T-helper 17 cell (primary cell): ENCODE data around the gene SLC49A3. TPM values are rescaled to one million over a fixed set of nuclear protein-coding genes. Genes with fewer than 3 reads are reported as not detected.
"Not testable (repeated sequence)": the region's sequence is repeated elsewhere in the genome, so short reads cannot be mapped to it uniquely, and the experiment has no call there.

ENCODE experiments used
- ATAC-seq: fragments of 150-1000 bp; cut with Tn5 transposase; 2 replicates; pipeline ENCODE4 v1.10.0; 2021; ENCODE audit warnings: mild to moderate bottlenecking, moderate library complexity
- DNase-seq, 3 donors: peaks; one replicate each; pipeline versions ENCODE4 v3.0.0 to v3.0.0-alpha.2; 2020 to 2021
- H3K9me3 ChIP-seq: one replicate; pipeline ENCODE4 v1.7.0; 2013; ENCODE audit warnings: low read length, mild to moderate bottlenecking; ENCODE audit not compliant: control insufficient read depth, poor library complexity, severe bottlenecking
- H3K27ac Mint-ChIP-seq: one replicate; pipeline ENCODE4 v1.8.0; 2022; ENCODE audit warnings: mild to moderate bottlenecking, moderate library complexity, mixed read lengths
- H3K27me3 Mint-ChIP-seq: one replicate; pipeline ENCODE4 v1.8.0; 2022; ENCODE audit warnings: mixed read lengths
- H3K36me3 Mint-ChIP-seq: one replicate; pipeline ENCODE4 v1.8.0; 2022; ENCODE audit warnings: low read depth, mixed read lengths
- H3K4me1 Mint-ChIP-seq: one replicate; pipeline ENCODE4 v1.8.0; 2022; ENCODE audit warnings: mild to moderate bottlenecking, mixed read lengths
- H3K4me3 Mint-ChIP-seq: one replicate; pipeline ENCODE4 v1.8.0; 2022; ENCODE audit warnings: mild to moderate bottlenecking, moderate library complexity, mixed read lengths
- total RNA-seq, 4 donors: library from RNA in 2 of 4; stranded (reverse) in 2 of 4; gene quantifications; one replicate each; pipeline ENCODE4 v1.2.3 and lab custom pipeline; 2022 to 2026

SLC49A3 gene
- total RNA-seq, 2 donors from 2014 or later = 1.1 to 2.7 TPM

DNA sequence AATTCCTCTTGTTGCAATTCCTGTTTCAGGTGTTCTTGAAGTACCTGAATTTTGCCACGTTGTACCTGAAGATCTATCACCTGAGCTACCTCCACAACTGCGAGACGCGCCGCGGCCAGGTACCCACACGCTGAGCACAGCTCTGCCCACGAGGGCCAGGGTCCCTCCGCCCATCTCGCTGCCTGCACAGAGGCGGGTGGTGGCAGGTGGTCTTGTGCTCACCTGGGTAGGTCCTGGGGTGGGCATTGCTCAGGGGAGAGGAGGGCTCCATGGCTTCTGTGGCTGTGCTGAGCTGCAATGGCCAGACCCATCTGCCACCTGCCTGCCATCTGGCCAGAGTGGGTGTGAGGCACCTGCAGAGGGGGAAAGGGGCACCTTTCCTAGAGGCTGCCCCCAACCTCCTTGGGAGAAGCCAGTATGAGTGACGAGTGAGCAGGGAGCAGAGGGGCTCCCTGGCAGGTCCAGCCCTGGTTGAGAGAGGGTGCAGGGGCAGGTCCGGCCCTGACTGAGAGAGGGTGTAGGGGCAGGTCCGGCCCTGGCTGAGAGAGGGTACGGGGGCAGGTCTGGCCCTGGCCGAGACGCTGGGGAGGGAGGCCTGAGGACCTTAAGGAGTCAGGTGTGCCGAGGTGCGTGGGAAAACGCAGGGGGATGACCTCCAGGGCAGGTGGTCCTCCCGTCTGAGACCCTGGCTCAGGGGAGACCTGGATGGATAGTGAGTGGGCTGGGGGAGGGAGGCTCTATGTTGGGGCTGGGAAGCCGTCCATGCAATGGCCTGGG, 52.9 kb downstream of the SLC49A3 start:
- no peaks in the 10 kb centered on the region for H3K4me1 Mint-ChIP-seq
- DNase-seq = no peak
- peaks cover 14% of the 10 kb centered on the region for H3K27me3 Mint-ChIP-seq
- H3K36me3 Mint-ChIP-seq = no peaks in the 10 kb centered on the region
- no peak overlapping the region for H3K4me3 Mint-ChIP-seq
- ATAC-seq = no peak
- H3K27ac Mint-ChIP-seq = no peak overlapping the region
- H3K9me3 ChIP-seq = no peaks in the 10 kb centered on the region

DNA sequence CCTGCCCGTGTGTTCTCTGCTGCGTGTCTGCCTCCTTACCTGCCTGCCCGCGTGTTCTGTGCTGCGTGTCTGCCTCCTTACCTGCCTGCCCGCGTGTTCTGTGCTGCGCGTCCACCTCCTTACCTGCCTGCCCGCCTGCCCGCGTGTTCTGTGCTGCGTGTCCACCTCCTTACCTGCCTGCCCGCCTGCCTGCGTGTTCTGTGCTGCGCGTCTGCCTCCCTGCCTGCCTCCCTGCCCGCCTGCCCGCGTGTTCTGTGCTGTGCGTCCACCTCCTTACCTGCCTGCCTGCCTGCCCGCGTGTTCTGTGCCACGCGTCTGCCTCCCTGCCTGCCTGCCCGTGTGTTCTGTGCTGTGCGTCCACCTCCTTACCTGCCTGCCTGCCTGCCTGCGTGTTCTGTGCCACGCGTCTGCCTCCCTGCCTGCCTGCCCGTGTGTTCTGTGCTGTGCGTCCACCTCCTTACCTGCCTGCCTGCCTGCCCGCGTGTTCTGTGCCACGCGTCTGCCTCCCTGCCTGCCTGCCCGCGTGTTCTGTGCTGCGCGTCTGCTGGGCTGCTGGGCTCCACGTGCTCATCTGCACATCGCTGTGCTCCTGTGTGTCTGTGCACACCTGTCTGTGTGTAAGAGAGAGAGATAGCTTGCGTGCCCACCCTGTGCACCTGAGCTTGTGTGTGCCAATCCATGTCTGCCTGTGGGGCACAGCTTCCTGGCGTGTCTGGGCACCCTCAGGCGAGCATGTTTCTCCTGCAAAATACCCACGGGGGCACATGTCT, 53.7 kb downstream of the SLC49A3 start:
- peaks cover 14% of the 10 kb centered on the region for H3K27me3 Mint-ChIP-seq
- H3K9me3 ChIP-seq, H3K36me3 Mint-ChIP-seq, ATAC-seq, H3K27ac Mint-ChIP-seq, H3K4me3 Mint-ChIP-seq, DNase-seq, H3K4me1 Mint-ChIP-seq: not testable (repeated sequence)

DNA sequence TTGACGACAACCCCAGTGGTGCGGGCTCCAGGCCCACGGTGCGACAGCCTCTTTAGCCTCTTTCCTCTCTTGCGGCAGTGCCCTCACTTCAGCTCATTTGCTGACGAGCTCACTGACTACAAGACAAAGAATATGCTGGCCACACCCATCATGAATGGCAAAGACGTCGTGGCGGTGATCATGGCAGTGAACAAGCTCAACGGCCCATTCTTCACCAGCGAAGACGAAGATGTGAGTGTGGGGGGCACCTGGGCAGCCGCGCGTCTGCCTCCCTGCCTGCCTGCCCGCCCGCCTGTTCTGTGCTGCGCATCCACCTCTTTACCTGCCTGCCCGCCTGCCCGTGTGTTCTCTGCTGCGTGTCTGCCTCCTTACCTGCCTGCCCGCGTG, 54.4 kb downstream of the SLC49A3 start:
- DNase-seq (no peak), ATAC-seq (no peak)
- no peak overlapping the region for H3K27ac Mint-ChIP-seq
- no peaks in the 10 kb centered on the region for H3K36me3 Mint-ChIP-seq
- no peaks in the 10 kb centered on the region for H3K9me3 ChIP-seq
- no peak overlapping the region for H3K4me3 Mint-ChIP-seq
- no peaks in the 10 kb centered on the region for H3K4me1 Mint-ChIP-seq
- peaks cover 14% of the 10 kb centered on the region for H3K27me3 Mint-ChIP-seq

DNA sequence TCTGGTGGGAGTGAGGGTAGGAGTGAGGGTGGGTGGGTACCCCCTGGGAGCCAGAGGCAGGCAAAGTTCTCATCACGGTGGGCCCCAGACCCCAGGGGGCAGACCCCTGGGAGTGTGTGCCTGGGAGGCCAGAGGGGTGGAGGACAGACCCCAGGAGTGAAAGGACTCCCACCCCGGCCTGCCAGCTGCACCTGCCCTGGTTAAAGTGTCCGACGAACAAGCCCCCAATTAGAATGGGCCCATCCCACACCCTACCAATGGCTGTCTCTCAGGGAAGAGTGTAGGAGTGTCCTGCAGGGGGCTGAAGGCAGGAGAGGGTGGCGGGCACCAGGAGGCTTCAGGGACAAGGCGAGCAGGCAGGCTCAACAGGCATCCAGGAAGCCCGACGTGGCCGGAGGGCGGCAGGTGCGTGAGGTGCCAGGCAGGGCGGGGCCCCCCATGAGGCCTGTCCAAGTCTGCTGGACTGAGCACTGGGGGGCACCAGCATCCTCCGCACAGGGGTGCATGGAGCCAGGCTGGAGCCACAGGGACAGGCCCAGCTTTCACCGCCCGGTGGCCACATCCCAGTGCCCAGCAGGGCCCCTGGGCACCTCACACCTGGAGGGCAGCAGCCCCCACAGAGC, 54.9 kb downstream of the SLC49A3 start:
- Mint-ChIP-seq H3K4me1 (no peaks in the 10 kb centered on the region), H3K27me3 (peaks cover 12% of the 10 kb centered on the region), H3K4me3 (no peak overlapping the region), H3K36me3 (no peaks in the 10 kb centered on the region), H3K27ac (no peak overlapping the region)
- no peak for DNase-seq
- no peaks in the 10 kb centered on the region for H3K9me3 ChIP-seq
- ATAC-seq = no peak

DNA sequence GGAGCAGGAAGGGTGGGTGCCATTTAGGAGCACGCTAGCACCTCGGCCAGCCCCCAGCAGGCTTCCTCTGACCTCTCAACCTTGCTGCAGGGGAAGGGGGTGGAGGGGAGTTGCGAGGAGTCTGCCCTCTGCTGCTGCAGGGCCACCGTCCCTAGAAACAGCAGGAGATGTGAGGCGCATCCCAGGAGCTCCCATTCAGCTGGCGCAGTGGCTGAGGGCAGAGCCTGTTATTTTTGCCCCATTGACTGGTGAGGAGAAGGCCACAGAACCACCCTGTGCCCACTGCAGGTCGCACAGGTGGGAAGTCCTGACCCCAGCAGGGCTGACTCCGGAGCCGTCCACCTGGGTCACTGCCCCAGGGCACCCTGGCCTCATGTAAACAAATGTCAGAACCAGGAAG, 55.5 kb downstream of the SLC49A3 start:
- peaks cover 6% of the 10 kb centered on the region for H3K27me3 Mint-ChIP-seq
- H3K36me3 Mint-ChIP-seq = no peaks in the 10 kb centered on the region
- H3K4me1 Mint-ChIP-seq = no peaks in the 10 kb centered on the region
- DNase-seq (no peak), ATAC-seq (no peak)
- H3K27ac Mint-ChIP-seq = no peak overlapping the region
- H3K4me3 Mint-ChIP-seq = no peak overlapping the region
- no peaks in the 10 kb centered on the region for H3K9me3 ChIP-seq

DNA sequence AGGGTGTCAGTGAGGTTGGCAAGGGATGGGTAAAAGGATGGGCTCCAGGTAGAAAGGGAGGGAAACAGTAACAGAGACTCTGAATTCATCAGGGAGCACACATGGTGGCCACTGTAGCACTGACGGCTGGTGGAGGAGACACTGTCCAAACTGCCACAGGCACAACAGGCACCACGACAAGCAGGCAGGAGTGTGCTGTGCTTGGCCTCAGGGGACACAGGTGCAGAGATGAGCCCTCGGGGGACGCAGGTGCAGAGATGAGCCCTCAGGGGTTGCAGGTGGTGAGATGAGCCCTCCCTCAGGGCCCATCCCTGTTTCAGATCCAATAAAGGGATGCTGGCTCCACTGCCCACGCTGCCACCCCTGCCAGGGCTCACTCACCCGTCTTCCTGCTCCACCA, 56.0 kb downstream of the SLC49A3 start:
- Mint-ChIP-seq H3K27me3 (peaks cover 6% of the 10 kb centered on the region), H3K4me1 (no peaks in the 10 kb centered on the region), H3K27ac (no peak overlapping the region), H3K4me3 (no peak overlapping the region), H3K36me3 (no peaks in the 10 kb centered on the region)
- H3K9me3 ChIP-seq = no peaks in the 10 kb centered on the region
- DNase-seq (no peak), ATAC-seq (no peak)

DNA sequence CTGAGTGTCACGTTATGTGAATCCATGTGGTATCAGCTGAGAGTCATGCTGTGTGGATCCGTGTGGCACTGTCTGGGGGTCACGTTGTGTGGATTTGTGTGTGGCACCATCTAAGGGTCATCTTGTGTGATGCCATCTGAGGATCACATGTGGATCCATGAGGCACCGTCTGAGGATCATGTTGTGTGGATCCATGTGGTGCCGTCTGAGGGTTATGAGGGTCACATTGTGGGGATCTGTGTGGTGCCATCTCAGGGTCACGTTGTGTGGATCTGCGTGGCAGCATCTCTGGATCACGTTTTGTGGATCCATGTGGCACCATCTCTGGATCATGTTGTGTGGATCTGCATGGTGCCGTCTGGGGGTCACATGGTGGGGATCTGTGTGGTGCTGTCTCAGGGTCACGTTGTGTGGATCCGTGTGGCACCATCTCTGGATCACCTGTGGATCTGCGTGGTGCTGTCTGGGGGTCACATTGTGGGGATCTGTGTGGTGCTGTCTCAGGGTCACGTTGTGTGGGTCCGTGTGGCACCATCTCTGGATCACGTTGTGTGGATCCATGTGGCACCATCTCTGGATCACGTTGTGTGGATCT, 56.7 kb downstream of the SLC49A3 start:
- Mint-ChIP-seq H3K36me3 (no peaks in the 10 kb centered on the region), H3K4me3 (no peak overlapping the region), H3K27me3 (no peaks in the 10 kb centered on the region), H3K4me1 (no peaks in the 10 kb centered on the region), H3K27ac (no peak overlapping the region)
- H3K9me3 ChIP-seq = no peaks in the 10 kb centered on the region
- ATAC-seq (no peak), DNase-seq (no peak)

Other genes with a start within 250 kb of the SLC49A3 start
- 10 to 100 TPM; 26.3 to 38.9 TPM for gene ZNF721, start 190.0 kb downstream of the SLC49A3 start, total RNA-seq
- 10 to 100 TPM; 68.1 to 69.8 TPM for gene PIGG, start 189.9 kb downstream of the SLC49A3 start, total RNA-seq
- gene TMEM271, start 112.9 kb downstream of the SLC49A3 start, total RNA-seq = not detected
- 10 to 100 TPM; 10.2 to 11.5 TPM for gene PDE6B, start 63.6 kb downstream of the SLC49A3 start, total RNA-seq
- gene ATP5ME, start 14.9 kb downstream of the SLC49A3 start, total RNA-seq = 100 to 1,000 TPM in 1 of 2 donors, 10 to 100 TPM in 1; 98.4 to 120 TPM
- 10 to 100 TPM; 20.3 to 22.9 TPM for gene MYL5, start 14.6 kb downstream of the SLC49A3 start, total RNA-seq
- 10 to 100 TPM; 31.3 to 38.0 TPM for gene PCGF3, start 16.7 kb upstream of the SLC49A3 start, total RNA-seq
- 1 to 10 TPM; 3.1 to 3.7 TPM for gene CPLX1, start 137.0 kb upstream of the SLC49A3 start, total RNA-seq
- gene GAK, start 243.2 kb upstream of the SLC49A3 start, total RNA-seq = 100 to 1,000 TPM; 192 to 215 TPM
- 10 to 100 TPM; 36.9 to 43.6 TPM for gene TMEM175, start 243.3 kb upstream of the SLC49A3 start, total RNA-seq